ENCODE measurements around the gene GRN.
"Not testable (repeated sequence)": the region's sequence is repeated elsewhere in the genome, so short reads cannot be mapped to it uniquely, and the experiment has no call there.

GRN gene

GRCh38 chr17:44361292-44362260 is 16.5 kb downstream of the GRN start:
- no peak for DNase-seq (ENCODE audit: low read depth in 2 of 2)

GRCh38 chr17:44362459-44362948 is 17.4 kb downstream of the GRN start:
- no peak for DNase-seq (ENCODE audit: low read depth in 2 of 2)

- no peak for DNase-seq (ENCODE audit: low read depth in 2 of 2)
These were observed 18.0 kb downstream of the GRN start for GRCh38 chr17:44362949-44363612.

- DNase-seq (ENCODE audit: low read depth in 2 of 2) = no peak
These were observed 18.6 kb downstream of the GRN start, which contains the start of gene FAM171A2 for GRCh38 chr17:44363613-44364159. Gene FAM171A2 (minus strand): TSS chr17:44363853. CDS start chr17:44363714, 139 bp downstream.

- not testable (repeated sequence) for DNase-seq (ENCODE audit: low read depth in 2 of 2)
These were observed 19.9 kb downstream of the GRN start for GRCh38 chr17:44365051-44365450.

GRCh38 chr17:44367231-44367979 is 22.3 kb downstream of the GRN start:
- DNase-seq (ENCODE audit: low read depth in 2 of 2) = no peak

- DNase-seq (ENCODE audit: low read depth in 2 of 2) = not testable (repeated sequence)
These were observed 23.5 kb downstream of the GRN start for GRCh38 chr17:44368391-44369243.

- not testable (repeated sequence) for DNase-seq (ENCODE audit: low read depth in 2 of 2)
These were observed 24.4 kb downstream of the GRN start for GRCh38 chr17:44369414-44370023.

- no peak for DNase-seq (ENCODE audit: low read depth in 2 of 2)
These were observed 26.9 kb downstream of the GRN start for GRCh38 chr17:44372036-44372435.

- no peak for DNase-seq (ENCODE audit: low read depth in 2 of 2)
These were observed 29.4 kb downstream of the GRN start for GRCh38 chr17:44374306-44375195.

GRCh38 chr17:44375196-44376017 is 30.3 kb downstream of the GRN start:
- no peak for DNase-seq (ENCODE audit: low read depth in 2 of 2)

- no peak for DNase-seq (ENCODE audit: low read depth in 2 of 2)
These were observed 31.0 kb downstream of the GRN start for GRCh38 chr17:44376124-44376523.

GRCh38 chr17:44376779-44377178 is 31.7 kb downstream of the GRN start:
- no peak for DNase-seq (ENCODE audit: low read depth in 2 of 2)

- no peak for DNase-seq (ENCODE audit: low read depth in 2 of 2)
These were observed 33.1 kb downstream of the GRN start for GRCh38 chr17:44378171-44378705.

GRCh38 chr17:44379887-44380286 is 34.8 kb downstream of the GRN start:
- DNase-seq (ENCODE audit: low read depth in 2 of 2) = no peak

GRCh38 chr17:44380767-44381166 is 35.7 kb downstream of the GRN start:
- no peak for DNase-seq (ENCODE audit: low read depth in 2 of 2)

GRCh38 chr17:44381810-44382305 is 36.8 kb downstream of the GRN start:
- no peak for DNase-seq (ENCODE audit: low read depth in 2 of 2)

GRCh38 chr17:44382917-44383316 is 37.8 kb downstream of the GRN start:
- DNase-seq (ENCODE audit: low read depth in 2 of 2) = no peak

All from fibroblast of skin of left biceps (primary cell).